Left ventricle myocardium superior (tissue), 1 donor: ENCODE measurements around the gene DMAC2. TPM values are rescaled to one million over a fixed set of nuclear protein-coding genes. Genes with fewer than 3 reads are reported as not detected.
"Not testable (repeated sequence)": the region's sequence is repeated elsewhere in the genome, so short reads cannot be mapped to it uniquely, and the experiment has no call there.

Source experiments
- ATAC-seq: fragments of 200-7000 bp; cut with Tn5 transposase; one replicate; pipeline ENCODE4 v1.9.1; 2020; ENCODE audit warnings: mild to moderate bottlenecking, moderate library complexity
- DNase-seq: peaks from one replicate; pipeline ENCODE4 v3.0.0-alpha.2; 2020
- intact Hi-C: fragments of 100-400 bp; cut with micrococcal nuclease; formaldehyde crosslinking; loops from one replicate; pipeline ENCODE4 v1.11.0; 2022
- long read RNA-seq: library from polyadenylated mRNA; unstranded; transcript quantifications from one replicate; pipeline ENCODE4 v2.0.0, GENCODE V29; 2021
- total RNA-seq: library from RNA; stranded (reverse); fragmentation: NEBNext Ultra II Directional; extraction: Animal tissue kit (Norgen Biotek cat#: 25700); gene quantifications from one replicate; pipeline ENCODE4 v1.2.1, GENCODE V29; 2021
- donor health status: DM: no; HTN: yes; CAD: no; lungs with severe emphysema.

DMAC2 gene
- total RNA-seq = 111 TPM
- long read RNA-seq, transcript DMAC2-201 (6 exons, 1,692 nt) = major isoform, 70 of 137 reads
- long read RNA-seq, transcript DMAC2-208 (5 exons, 979 nt) = minor isoform, 31 of 137 reads
- long read RNA-seq, partial matches to known transcripts = 16 of 137 reads
- long read RNA-seq, other reads (novel, unspliced or antisense) = 14 of 137 reads

- DNase-seq (peak; percentile 96), ATAC-seq (peak; percentile 97)
- intact Hi-C loops = loop anchor here (10.0 kb wide), 1 partner anchor 95 kb away; no protein-coding TSS in a partner anchor
Observed at GRCh38 chr19:41439441-41440222, at the start of gene DMAC2. TSS of gene DMAC2 (minus strand) at chr19:41439912. CDS start at chr19:41439899, 13 bp downstream.

GRCh38 chr19:41486953-41487352 lies 47.2 kb upstream of the DMAC2 start:
- DNase-seq, ATAC-seq, intact Hi-C loops: not testable (repeated sequence)

- ATAC-seq = no peak
- no peak for DNase-seq
- intact Hi-C loops = no loop called here
Observed at GRCh38 chr19:41484822-41485221, 45.1 kb upstream of the DMAC2 start.

- intact Hi-C loops = no loop called here
- no peak for DNase-seq
- peak; percentile 17 for ATAC-seq
Observed at GRCh38 chr19:41480336-41480735, 40.6 kb upstream of the DMAC2 start.

GRCh38 chr19:41479757-41480191 lies 40.1 kb upstream of the DMAC2 start:
- peak; percentile 47 for DNase-seq
- intact Hi-C loops = no loop called here
- ATAC-seq = peak; percentile 76

GRCh38 chr19:41478875-41479756 lies 39.4 kb upstream of the DMAC2 start:
- DNase-seq (no peak), ATAC-seq (peak; percentile 75)
- intact Hi-C loops = no loop called here

GRCh38 chr19:41478171-41478570 lies 38.5 kb upstream of the DMAC2 start:
- DNase-seq = no peak
- intact Hi-C loops = no loop called here
- no peak for ATAC-seq

- intact Hi-C loops = no loop called here
- DNase-seq = no peak
Observed at GRCh38 chr19:41476583-41476982, 36.9 kb upstream of the DMAC2 start.

GRCh38 chr19:41463257-41464256 lies 23.8 kb upstream of the DMAC2 start:
- DNase-seq, ATAC-seq, intact Hi-C loops: not testable (repeated sequence)

More at GRCh38 chr19:41476583-41476982, 36.9 kb upstream of the DMAC2 start:
- no peak for ATAC-seq

- intact Hi-C loops = no loop called here
- ATAC-seq (no peak), DNase-seq (no peak)
Observed at GRCh38 chr19:41462497-41462896, 22.8 kb upstream of the DMAC2 start.

- ATAC-seq (no peak), DNase-seq (no peak)
- intact Hi-C loops = loop anchor here (10.0 kb wide), 1 partner anchor 108 kb away; no protein-coding TSS in a partner anchor
Observed at GRCh38 chr19:41457241-41457640, 17.5 kb upstream of the DMAC2 start.

GRCh38 chr19:41456342-41456918 lies 16.7 kb upstream of the DMAC2 start:
- ATAC-seq (peak; percentile 65), DNase-seq (no peak)
- intact Hi-C loops = loop anchor here (10.0 kb wide), 1 partner anchor 108 kb away; no protein-coding TSS in a partner anchor

GRCh38 chr19:41455936-41456335 lies 16.2 kb upstream of the DMAC2 start:
- ATAC-seq = no peak
- DNase-seq = no peak
- intact Hi-C loops = loop anchor here (10.0 kb wide), 1 partner anchor 109 kb away; no protein-coding TSS in a partner anchor

GRCh38 chr19:41452584-41453275 lies 13.0 kb upstream of the DMAC2 start:
- ATAC-seq (no peak), DNase-seq (no peak)
- intact Hi-C loops = loop anchor here (10.0 kb wide), 1 partner anchor 112 kb away; no protein-coding TSS in a partner anchor

- no peak for DNase-seq
- intact Hi-C loops = loop anchor here (10.0 kb wide), 2 partner anchors 85 to 115 kb away; no protein-coding TSS in a partner anchor
- no peak for ATAC-seq
Observed at GRCh38 chr19:41449865-41450178, 10.1 kb upstream of the DMAC2 start.

GRCh38 chr19:41449079-41449864 lies 9.6 kb upstream of the DMAC2 start:
- intact Hi-C loops = loop anchor here (10.0 kb wide), 1 partner anchor 86 kb away; no protein-coding TSS in a partner anchor
- DNase-seq = peak; percentile 82

More at GRCh38 chr19:41449079-41449864, 9.6 kb upstream of the DMAC2 start:
- peak; percentile 94 for ATAC-seq
